C4-2B (cell line): ENCODE data around the gene TRIM77.
"Not testable (repeated sequence)": the region's sequence is repeated elsewhere in the genome, so short reads cannot be mapped to it uniquely, and the experiment has no call there.

Experiments
- H3K27ac ChIP-seq: fragments of 450-650 bp; 2 replicates; pipeline ENCODE4 v1.5.1; 2017
- CTCF ChIP-seq: fragments of 450-650 bp; conservative IDR thresholded peaks from 2 replicates; pipeline ENCODE4 v1.5.1; 2017; ENCODE audit warnings: mild to moderate bottlenecking
- ZFX ChIP-seq: fragments of 450-650 bp; IDR thresholded peaks from 2 replicates; pipeline ENCODE4 v1.6.1; 2017

The TRIM77 gene, protein sequence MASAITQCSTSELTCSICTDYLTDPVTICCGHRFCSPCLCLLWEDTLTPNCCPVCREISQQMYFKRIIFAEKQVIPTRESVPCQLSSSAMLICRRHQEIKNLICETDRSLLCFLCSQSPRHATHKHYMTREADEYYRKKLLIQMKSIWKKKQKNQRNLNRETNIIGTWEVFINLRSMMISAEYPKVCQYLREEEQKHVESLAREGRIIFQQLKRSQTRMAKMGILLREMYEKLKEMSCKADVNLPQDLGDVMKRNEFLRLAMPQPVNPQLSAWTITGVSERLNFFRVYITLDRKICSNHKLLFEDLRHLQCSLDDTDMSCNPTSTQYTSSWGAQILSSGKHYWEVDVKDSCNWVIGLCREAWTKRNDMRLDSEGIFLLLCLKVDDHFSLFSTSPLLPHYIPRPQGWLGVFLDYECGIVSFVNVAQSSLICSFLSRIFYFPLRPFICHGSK

GRCh38 chr11:89709999-89710398 lies at the start of gene TRIM77:
Gene TRIM77, plus strand, starts transcription at chr11:89710299. Its CDS starts 0 bp downstream, at chr11:89710299.
- H3K27ac ChIP-seq, result not testable (repeated sequence)

DNA sequence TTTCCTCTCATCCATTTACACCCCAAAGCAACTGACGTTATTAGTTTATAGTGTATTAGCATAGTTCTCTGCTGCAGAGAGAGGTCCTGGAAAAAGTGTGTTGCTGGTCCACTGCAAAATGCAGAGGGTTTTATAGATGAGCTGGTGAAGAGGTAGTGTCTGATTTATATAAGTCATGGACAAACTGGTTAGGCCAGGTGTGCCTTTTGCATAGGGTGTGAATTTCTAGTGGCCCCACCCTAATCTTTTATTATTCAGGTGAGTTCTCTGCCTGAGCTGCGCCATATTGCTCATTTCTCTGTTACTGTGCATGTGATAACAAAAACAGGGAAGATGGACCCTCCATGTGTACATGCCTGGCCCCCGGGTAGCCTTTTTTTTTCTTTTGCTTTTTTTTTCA lies 43.1 kb upstream of the TRIM77 start:
- TF ChIP-seq CTCF (no peak), ZFX (no peak)
- no peak overlapping the region for H3K27ac ChIP-seq

DNA sequence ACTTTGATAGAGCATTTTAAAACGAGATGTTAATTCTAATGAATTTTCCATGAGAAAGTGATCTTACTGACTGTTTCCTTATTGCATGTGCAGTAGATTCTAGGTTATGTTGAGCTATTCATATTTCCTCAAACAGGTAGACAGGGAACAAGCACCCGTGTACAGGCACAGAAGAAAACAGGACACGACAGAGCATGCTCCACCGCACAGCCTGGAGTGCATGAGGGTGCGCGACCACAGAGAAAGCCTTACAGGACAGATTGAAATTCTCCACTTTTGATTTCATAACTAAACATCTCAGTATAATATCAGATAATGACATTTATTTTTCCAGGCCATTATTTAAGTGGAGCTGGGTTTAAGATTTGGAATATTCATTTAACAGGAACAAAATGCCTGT lies 41.9 kb upstream of the TRIM77 start:
- not testable (repeated sequence) for H3K27ac ChIP-seq

- H3K27ac ChIP-seq, result not testable (repeated sequence)
These were observed 40.5 kb upstream of the TRIM77 start for GRCh38 chr11:89669586-89669985.

- H3K27ac ChIP-seq, result not testable (repeated sequence)
These were observed 40.0 kb upstream of the TRIM77 start for GRCh38 chr11:89669993-89670669.

- not testable (repeated sequence) for H3K27ac ChIP-seq
These were observed 37.6 kb upstream of the TRIM77 start for GRCh38 chr11:89672547-89672946.

DNA sequence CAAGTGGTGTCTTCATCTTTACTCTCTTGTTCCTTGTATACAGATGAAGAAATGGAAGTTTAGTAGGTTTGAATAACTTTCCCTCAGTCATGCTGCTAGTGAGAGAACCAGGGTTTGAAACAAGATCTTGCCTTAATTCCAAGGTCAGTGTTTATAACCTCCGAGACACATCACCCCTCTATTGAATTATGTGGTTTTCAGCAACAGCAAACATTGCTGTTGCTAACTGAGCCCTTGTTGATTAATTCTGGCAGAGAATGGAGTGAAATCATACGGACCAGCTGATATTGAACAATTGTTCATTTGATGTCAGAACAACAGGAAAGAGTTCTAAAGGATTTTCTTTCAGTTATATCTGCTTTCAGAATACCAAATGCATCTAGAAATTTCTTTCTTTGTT lies 36.7 kb upstream of the TRIM77 start:
- not testable (repeated sequence) for H3K27ac ChIP-seq

DNA sequence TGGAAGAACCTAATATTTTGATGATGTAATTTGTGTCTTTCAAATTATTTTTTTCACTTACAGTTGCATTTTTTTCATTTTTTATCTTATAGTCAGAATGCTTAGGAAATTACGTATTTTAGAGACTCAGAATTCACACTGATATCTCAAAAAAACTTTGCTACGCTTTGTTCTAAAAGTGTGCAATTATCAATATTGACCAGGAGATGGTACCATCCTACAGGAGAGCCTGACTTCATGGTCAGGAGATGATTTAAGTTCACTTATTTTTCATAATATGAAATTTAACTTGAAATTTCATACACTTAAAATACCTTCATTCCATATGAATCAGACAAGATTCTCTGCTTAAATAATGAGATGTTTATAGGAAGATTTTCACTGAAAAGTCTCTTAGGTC lies 34.7 kb upstream of the TRIM77 start:
- TF ChIP-seq CTCF, result peak; percentile 78
- H3K27ac ChIP-seq, result not testable (repeated sequence)

DNA sequence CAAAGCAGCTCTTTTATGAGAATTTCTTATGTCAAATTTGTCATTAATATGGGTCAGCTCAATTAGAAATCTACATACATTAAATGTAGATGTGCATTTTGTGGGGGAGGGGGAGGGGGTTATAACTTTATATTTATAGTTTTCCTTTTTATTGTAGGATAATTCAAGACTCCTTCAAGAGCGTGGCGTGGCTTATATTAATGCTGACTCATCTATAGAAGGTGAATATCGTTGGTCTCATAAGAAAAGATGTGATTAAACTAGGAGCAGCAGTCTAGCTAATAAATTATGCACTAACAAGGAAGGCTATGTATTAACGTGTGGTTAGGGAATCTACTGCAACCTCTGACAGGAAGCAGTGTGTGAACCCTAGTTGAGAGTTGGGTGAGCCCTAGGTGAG lies 34.2 kb upstream of the TRIM77 start:
- H3K27ac ChIP-seq, result not testable (repeated sequence)

- H3K27ac ChIP-seq, result not testable (repeated sequence)
These were observed 3.0 kb upstream of the TRIM77 start for GRCh38 chr11:89707080-89707479.

GRCh38 chr11:89724866-89725498 lies 14.9 kb downstream of the TRIM77 start:
- not testable (repeated sequence) for H3K27ac ChIP-seq

GRCh38 chr11:89730215-89730614 lies 20.1 kb downstream of the TRIM77 start:
- H3K27ac ChIP-seq, result not testable (repeated sequence)

DNA sequence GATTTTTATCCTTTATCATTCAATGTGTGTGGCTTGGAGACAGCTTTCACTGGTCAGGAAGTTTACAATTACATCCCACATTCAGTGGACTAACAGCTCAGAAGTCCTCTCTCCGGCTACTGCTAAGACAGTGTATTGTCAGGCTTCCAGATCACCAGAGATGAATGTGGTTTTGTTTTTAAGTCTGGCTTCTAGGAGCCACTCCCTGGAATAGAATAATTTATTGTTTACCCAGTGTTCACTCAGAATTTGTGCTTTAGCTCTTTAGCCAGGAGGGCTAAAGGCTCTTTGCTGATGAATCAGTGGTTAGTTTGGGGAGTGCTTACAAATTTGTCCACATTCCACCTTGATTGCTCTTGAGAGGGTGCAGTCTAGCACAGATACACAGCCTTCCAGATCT lies 26.5 kb downstream of the TRIM77 start:
- H3K27ac ChIP-seq, result no peak overlapping the region
- no peak for TF ChIP-seq ZFX
- no peak for TF ChIP-seq CTCF
